ENCODE data around the gene NDN. TPM values are rescaled to one million over a fixed set of nuclear protein-coding genes. Genes with fewer than 3 reads are reported as not detected.

Gene NDN
- total and polyA plus RNA-seq, 2 of the 4 experiments (the other 2 are of a cell fraction), result 40.1 to 72.4 TPM

DNA sequence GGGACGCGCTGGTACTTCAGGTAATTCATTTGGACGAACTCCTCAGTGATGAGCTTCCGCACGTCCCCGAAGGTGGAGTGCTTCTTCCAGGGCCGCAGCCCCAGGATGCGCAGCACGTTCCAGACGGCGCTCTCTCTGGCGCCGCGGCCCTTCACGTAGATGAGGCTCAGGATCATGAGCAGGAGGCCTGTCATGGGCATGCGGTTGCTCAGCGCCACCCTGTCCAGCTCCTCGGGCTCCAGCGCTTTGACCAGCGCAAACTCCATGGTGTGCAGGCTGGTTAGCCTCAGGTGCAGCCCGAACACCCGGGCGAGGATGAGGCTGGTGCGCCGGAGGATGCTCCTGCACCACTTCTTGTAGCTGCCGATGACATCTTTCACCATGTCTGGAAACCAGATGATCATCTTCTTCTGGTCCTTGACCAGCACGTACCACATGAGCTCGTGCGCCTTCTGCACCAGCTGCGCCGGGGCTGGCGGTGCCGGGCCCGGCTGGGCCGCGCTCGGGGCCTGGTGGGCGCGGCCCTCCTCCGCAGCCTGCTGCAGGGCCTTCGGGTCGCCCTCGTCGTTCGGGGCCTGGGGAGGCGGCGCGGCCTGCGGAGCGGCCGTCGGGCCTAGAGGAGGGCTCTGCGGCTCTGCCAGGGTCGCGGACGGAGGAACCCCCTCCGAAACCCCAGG lies 501 bp downstream of the NDN start:
- H3K27me3 ChIP-seq (ENCODE audit: control insufficient read depth, insufficient read depth, low read length), result no peaks in the 10 kb centered on the region
- H4K20me1 ChIP-seq (ENCODE audit: insufficient read depth, low read length), result no peaks in the 10 kb centered on the region
- no peak overlapping the region for H3K14ac ChIP-seq (replicated peaks; ENCODE audit: low read depth, low read length)
- H3K27ac ChIP-seq (ENCODE audit: insufficient read depth, low read length), result peak overlapping the region; percentile 86
- peaks cover 3% of the 10 kb centered on the region; the same call in 1 of the 2 replicates for H3K4me1 ChIP-seq (ENCODE audit: control insufficient read depth, insufficient read depth, low read length)
- peak overlapping the region; percentile 96 for H3K4me3 ChIP-seq (ENCODE audit: insufficient read depth, low read depth, low read length)
- H3K4ac ChIP-seq (ENCODE audit: low read depth, low read length), result no peak overlapping the region
- peak overlapping the region; percentile 94 for H3K9ac ChIP-seq (ENCODE audit: low read depth, low read length)
- H3K56ac ChIP-seq (ENCODE audit: extremely low read depth, insufficient read depth, low read length), result no peak overlapping the region
- no peak overlapping the region for H2AK5ac ChIP-seq (ENCODE audit: low read depth, low read length)
- H2BK5ac ChIP-seq (ENCODE audit: low read depth, low read length, poor library complexity, severe bottlenecking), result no peak overlapping the region
- no peaks in the 10 kb centered on the region for H3K9me1 ChIP-seq (ENCODE audit: insufficient read depth, low read length)
- peak overlapping the region; percentile 85 for H2AFZ ChIP-seq (replicated peaks; ENCODE audit: low read length, poor library complexity)
- no peak overlapping the region for H2BK15ac ChIP-seq (ENCODE audit: low read depth, low read length)
- in situ Hi-C loops (cut with MboI; ENCODE audit: low sequenced_read_pairs), result no loop called here
- H3K23ac ChIP-seq (ENCODE audit: low read depth, low read length), result no peak overlapping the region
- H3K18ac ChIP-seq (ENCODE audit: low read depth, low read length), result no peak overlapping the region; the same call in 1 of the 2 replicates
- H2BK120ac ChIP-seq (ENCODE audit: low read depth, low read length), result no peak overlapping the region
- BruUV-seq (replicated peaks), result TSS peak; percentile 94
- POLR2A ChIA-PET (ENCODE audit: unreplicated experiment), result no interaction called here
- H3K36me3 ChIP-seq (ENCODE audit: control insufficient read depth, insufficient read depth, low read length), result no peaks in the 10 kb centered on the region
- H3K79me1 ChIP-seq (ENCODE audit: low read depth in 1 of 2, low read length in 2 of 2), result no peaks in the 10 kb centered on the region
- intact Hi-C loops (cut with micrococcal nuclease), result no loop called here
- H4K5ac ChIP-seq (ENCODE audit: low read depth, low read length), result no peak overlapping the region
- CTCF ChIA-PET, result no interaction called here
- WGBS, 2 experiments (ENCODE audit: extremely low coverage in 2 of 2, insufficient read length in 1 of 2), result 36% methylated on average over 34 of the region's 57 CpGs; no CpG with 5 or more reads in 1 of the 2 experiments
- no peak overlapping the region for H4K91ac ChIP-seq (ENCODE audit: insufficient read depth, low read depth, low read length)
- DNase-seq (peak; percentile 4), ATAC-seq (ENCODE audit: low read depth) (peak; percentile 48)
- H2AK9ac ChIP-seq (replicated peaks; ENCODE audit: low read depth, low read length, poor library complexity), result peak overlapping the region; percentile 42
- TF ChIP-seq RCOR1 (IDR thresholded peaks at IDR 0.05; ENCODE audit: insufficient replicate concordance, low read length), result no peak
- no peak for TF ChIP-seq MAFK (IDR thresholded peaks at IDR 0.05; ENCODE audit: low read depth, low read length)
- no peak for TF ChIP-seq CEBPB (IDR thresholded peaks at IDR 0.05; ENCODE audit: low read depth, low read length)
- TF ChIP-seq MXI1 (IDR thresholded peaks at IDR 0.05; ENCODE audit: borderline replicate concordance, low read depth, low read length), result no peak
- no peaks in the 10 kb centered on the region for H3K9me3 ChIP-seq (ENCODE audit: control insufficient read depth, insufficient read depth, low read length)
- dilution Hi-C loops (cut with HindIII; ENCODE audit: low sequenced_read_pairs, unreplicated experiment), result no loop called here
- peak overlapping the region; percentile 69 for H3K4me2 ChIP-seq (ENCODE audit: low read depth, low read length)
- no peak overlapping the region for H2BK20ac ChIP-seq (ENCODE audit: low read depth, low read length)
- peak overlapping the region; percentile 33 to 65; a peak in 1 of 4 replicates for H4K8ac ChIP-seq (ENCODE audit: low read depth in 2 of 2, low read length in 2 of 2)

Measured in IMR-90 (cell line).